Suppressor macrophage (primary cell): ENCODE measurements around the gene CHRNA1.
"Not testable (repeated sequence)": the region's sequence is repeated elsewhere in the genome, so short reads cannot be mapped to it uniquely, and the experiment has no call there.

Source experiments
- DNase-seq, 4 experiments: peaks; one replicate each; pipeline ENCODE4 v3.0.0-alpha.2; 2020 to 2022

CHRNA1 gene

GRCh38 chr2:174716785-174717184, 47.5 kb downstream of the CHRNA1 start:
- no peak for DNase-seq

GRCh38 chr2:174713686-174714085, 50.6 kb downstream of the CHRNA1 start:
- DNase-seq = no peak

GRCh38 chr2:174711206-174711605, 53.1 kb downstream of the CHRNA1 start:
- DNase-seq = no peak

GRCh38 chr2:174709416-174710004, 54.8 kb downstream of the CHRNA1 start:
- DNase-seq = not testable (repeated sequence)

DNA sequence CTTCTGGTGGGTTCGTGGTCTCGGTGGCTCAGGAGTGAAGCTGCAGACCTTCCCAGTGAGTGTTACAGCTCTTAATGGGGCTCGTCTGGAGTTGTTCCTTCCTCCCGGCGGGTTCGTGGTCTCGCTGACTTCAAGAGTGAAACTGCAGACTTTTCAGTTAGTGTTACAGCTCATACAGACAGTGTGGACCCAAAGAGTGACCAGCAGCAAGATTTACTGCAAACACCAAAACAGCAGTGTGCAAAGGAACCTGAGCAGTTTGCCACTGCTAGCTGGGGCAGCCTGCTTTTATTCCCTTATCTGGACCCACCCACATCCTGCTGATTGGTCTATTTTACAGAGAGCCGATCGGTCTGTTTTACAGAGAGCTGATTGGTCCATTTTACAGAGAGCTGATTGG, 55.6 kb downstream of the CHRNA1 start:
- no peak for DNase-seq

GRCh38 chr2:174705321-174705720, 59.0 kb downstream of the CHRNA1 start:
- DNase-seq = no peak

GRCh38 chr2:174704642-174705041, 59.6 kb downstream of the CHRNA1 start:
- DNase-seq = peak; percentile 43 to 74 (median 64)

- DNase-seq = peak in 2 of 4 experiments; percentile 74 to 77
Observed at GRCh38 chr2:174704061-174704460, 60.2 kb downstream of the CHRNA1 start.

DNA sequence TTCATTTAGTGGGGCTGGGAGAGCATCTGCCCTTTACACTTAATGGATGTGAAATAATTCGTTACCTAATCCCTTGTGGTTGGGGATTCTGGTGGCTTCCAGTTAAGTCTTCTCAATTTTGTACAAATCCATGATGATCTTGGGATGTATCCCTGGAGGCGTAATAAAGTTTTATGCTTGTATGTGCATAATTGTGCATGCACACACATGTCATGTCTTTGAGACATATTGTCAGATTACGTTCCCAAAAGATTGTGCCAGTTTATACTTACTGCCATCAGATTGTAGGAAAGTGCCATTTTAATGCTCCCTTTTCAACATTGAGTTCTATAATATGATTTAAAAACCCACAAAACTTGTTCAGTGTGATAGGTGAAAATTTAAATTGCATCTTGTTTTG, 60.8 kb downstream of the CHRNA1 start:
- DNase-seq = no peak

DNA sequence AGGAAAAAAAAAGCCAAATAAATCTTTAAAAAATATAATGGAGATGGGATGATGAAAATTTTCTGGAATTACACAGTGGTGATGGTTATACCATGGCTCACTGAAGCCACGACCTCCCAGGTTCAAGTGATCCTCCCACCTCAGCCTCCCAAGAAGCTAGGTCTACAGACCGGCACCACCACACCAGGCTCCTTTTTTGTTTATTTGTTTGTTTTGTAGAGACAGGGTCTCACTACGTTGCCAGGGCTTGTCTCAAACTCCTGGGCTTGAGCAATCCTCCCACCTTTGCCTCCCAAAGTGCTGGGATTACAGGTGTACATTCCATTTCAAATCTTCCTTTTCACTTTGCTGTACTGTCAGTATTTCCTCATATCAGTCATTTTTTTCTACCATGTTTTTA, 61.7 kb downstream of the CHRNA1 start:
- no peak for DNase-seq

GRCh38 chr2:174699993-174700766, 64.1 kb downstream of the CHRNA1 start:
- peak; percentile 16 to 89 (median 70) for DNase-seq
